Activated T-cell treated with anti-CD3 and anti-CD28 coated beads for 24 hours (primary cell): Measurements from ENCODE around the gene LRIT3.

ENCODE experiments used
- DNase-seq: peaks from one replicate; pipeline ENCODE4 v3.0.0-alpha.2; 2020; ENCODE audit warnings: low read depth

Gene LRIT3

GRCh38 chr4:109912706-109913595, 65.0 kb downstream of the LRIT3 start, which contains the start of gene EGF:
Gene EGF (plus strand): TSS chr4:109912883. CDS start chr4:109913336, 453 bp downstream.
- no peak for DNase-seq

- DNase-seq: no peak
Measured at GRCh38 chr4:109913596-109914241, 65.8 kb downstream of the LRIT3 start.

GRCh38 chr4:109914322-109914721, 66.4 kb downstream of the LRIT3 start:
- DNase-seq: no peak

- no peak for DNase-seq
Measured at GRCh38 chr4:109915385-109916026, 67.6 kb downstream of the LRIT3 start.

GRCh38 chr4:109916027-109916409, 68.1 kb downstream of the LRIT3 start:
- DNase-seq: no peak

GRCh38 chr4:109921384-109921808, 73.5 kb downstream of the LRIT3 start:
- no peak for DNase-seq
